HG02852 (cell line): ENCODE data around the gene SEMA5B.

Experiments used
- ATAC-seq: cut with Tn5 transposase; IDR thresholded peaks from one replicate; pipeline ENCODE4 v1.9.1; 2021; ENCODE audit warnings: mild to moderate bottlenecking, moderate library complexity; ENCODE audit not compliant: unreplicated experiment

Gene SEMA5B

GRCh38 chr3:122996038-122996580 is 31.5 kb downstream of the SEMA5B start:
- ATAC-seq = no peak

- no peak for ATAC-seq
These were observed 32.6 kb downstream of the SEMA5B start for GRCh38 chr3:122994954-122995353.

GRCh38 chr3:122993124-122993978 is 34.2 kb downstream of the SEMA5B start:
- ATAC-seq = no peak

GRCh38 chr3:122992676-122993075 is 34.9 kb downstream of the SEMA5B start:
- no peak for ATAC-seq

GRCh38 chr3:122992133-122992532 is 35.4 kb downstream of the SEMA5B start:
- no peak for ATAC-seq

- no peak for ATAC-seq
These were observed 36.2 kb downstream of the SEMA5B start for GRCh38 chr3:122991236-122991985.

GRCh38 chr3:122989856-122990575 is 37.5 kb downstream of the SEMA5B start:
- no peak for ATAC-seq

GRCh38 chr3:122988508-122988907 is 39.1 kb downstream of the SEMA5B start:
- ATAC-seq = no peak

- ATAC-seq = no peak
These were observed 39.7 kb downstream of the SEMA5B start for GRCh38 chr3:122987736-122988319.

GRCh38 chr3:122987231-122987630 is 40.3 kb downstream of the SEMA5B start:
- ATAC-seq = no peak

GRCh38 chr3:122986693-122987179 is 40.8 kb downstream of the SEMA5B start:
- ATAC-seq = no peak

GRCh38 chr3:122985539-122985938 is 42.0 kb downstream of the SEMA5B start:
- no peak for ATAC-seq

- ATAC-seq = no peak
These were observed 42.9 kb downstream of the SEMA5B start for GRCh38 chr3:122984650-122985049.

GRCh38 chr3:122984007-122984406 is 43.6 kb downstream of the SEMA5B start:
- ATAC-seq = no peak

- no peak for ATAC-seq
These were observed 45.1 kb downstream of the SEMA5B start for GRCh38 chr3:122982216-122983185.

GRCh38 chr3:122979211-122979610 is 48.4 kb downstream of the SEMA5B start:
- ATAC-seq = no peak

- ATAC-seq = no peak
These were observed 49.0 kb downstream of the SEMA5B start for GRCh38 chr3:122978569-122978968.

- no peak for ATAC-seq
These were observed 49.7 kb downstream of the SEMA5B start for GRCh38 chr3:122977746-122978466.

GRCh38 chr3:122975924-122976293 is 51.7 kb downstream of the SEMA5B start:
- no peak for ATAC-seq
